Measurements from ENCODE around the gene ISG15.
A peak's percentile ranks its signal among the peaks of the same experiment; 100 is the strongest.

Gene ISG15

DNA sequence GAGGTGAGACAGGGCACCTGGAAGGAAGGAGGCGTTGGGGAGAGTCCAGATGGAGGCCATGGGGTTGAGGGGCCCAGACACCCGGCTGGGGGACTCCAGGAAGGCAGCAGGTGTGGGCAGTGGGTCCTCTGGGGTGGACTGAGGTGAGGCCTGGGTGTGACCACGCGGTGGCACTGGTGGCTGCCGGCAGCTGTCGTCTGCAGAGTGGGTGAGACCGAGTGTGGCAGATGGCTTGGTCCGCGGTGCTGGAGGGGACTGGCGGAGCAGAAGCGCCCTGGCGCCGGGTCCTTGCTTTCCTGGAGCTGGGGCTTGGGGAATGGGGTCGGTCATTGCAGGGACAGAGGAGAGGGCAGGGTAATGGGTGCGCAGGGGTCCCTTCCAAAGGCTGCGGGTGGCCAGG is 19.1 kb downstream of the ISG15 start:
- no peak for DNase-seq (ENCODE audit: low read depth, low spot score)
- TF ChIP-seq POLR2AphosphoS5 (IDR thresholded peaks at IDR 0.05; ENCODE audit: borderline replicate concordance, low read depth, low read length) (no peak), FOXP2 (optimal IDR thresholded peaks at IDR 0.05; ENCODE audit: control extremely low read depth, extremely low read length, insufficient read depth) (no peak), EZH2 (IDR thresholded peaks at IDR 0.05) (no peak)
- Histone ChIP-seq H3K9ac (ENCODE audit: insufficient read length) (no peak overlapping the region), H3K36me3 (ENCODE audit: insufficient read depth, low read length) (peaks cover 4% of the 10 kb centered on the region; the same call in 1 of the 2 replicates), H3K27ac (0 out of 2 replicates have a peak overlapping the region, but pooled peaks have one; percentile 50), H3K9me3 (ENCODE audit: low read depth, low read length) (no peaks in the 10 kb centered on the region), H3K4me3 (peak overlapping the region; percentile 75)

DNA sequence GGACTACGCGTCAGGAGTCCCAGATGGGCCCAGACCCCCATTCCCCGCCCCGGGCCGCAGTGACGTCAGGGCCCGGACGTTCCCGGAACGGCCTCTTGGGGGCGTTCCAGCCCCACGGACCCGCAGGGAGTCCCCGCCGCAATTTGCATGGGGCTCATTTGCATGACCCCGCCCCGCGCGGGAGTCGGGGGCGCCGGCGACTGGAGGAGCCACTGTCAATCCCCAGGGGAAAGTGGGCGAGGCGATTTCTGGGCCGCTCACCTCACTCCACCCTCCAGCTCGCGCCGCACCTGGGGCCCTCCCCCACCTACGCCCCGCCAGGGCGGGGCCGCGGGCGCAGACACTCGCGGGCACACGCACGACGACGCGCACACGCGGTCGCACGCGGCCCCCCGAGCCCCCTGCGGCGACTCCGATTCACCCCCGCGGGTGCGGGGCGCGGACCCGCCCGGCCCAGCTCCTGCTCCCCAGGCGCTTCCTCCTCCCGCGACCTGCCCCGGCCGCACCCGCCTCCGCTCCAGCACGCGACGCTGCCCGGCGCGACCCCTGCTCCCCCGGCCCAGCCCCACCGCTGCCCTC is 19.8 kb downstream of the ISG15 start:
- Histone ChIP-seq H3K27ac (no peak overlapping the region), H3K4me3 (peak overlapping the region; percentile 75), H3K9ac (ENCODE audit: insufficient read length) (no peak overlapping the region), H3K9me3 (ENCODE audit: low read depth, low read length) (no peaks in the 10 kb centered on the region), H3K36me3 (ENCODE audit: insufficient read depth, low read length) (peaks cover 4% of the 10 kb centered on the region; the same call in 1 of the 2 replicates)
- TF ChIP-seq POLR2AphosphoS5 (IDR thresholded peaks at IDR 0.05; ENCODE audit: borderline replicate concordance, low read depth, low read length): peak; percentile 24; the same call in 1 of the 2 replicates
- TF ChIP-seq EZH2 (IDR thresholded peaks at IDR 0.05): no peak
- no peak for DNase-seq (ENCODE audit: low read depth, low spot score)

DNA sequence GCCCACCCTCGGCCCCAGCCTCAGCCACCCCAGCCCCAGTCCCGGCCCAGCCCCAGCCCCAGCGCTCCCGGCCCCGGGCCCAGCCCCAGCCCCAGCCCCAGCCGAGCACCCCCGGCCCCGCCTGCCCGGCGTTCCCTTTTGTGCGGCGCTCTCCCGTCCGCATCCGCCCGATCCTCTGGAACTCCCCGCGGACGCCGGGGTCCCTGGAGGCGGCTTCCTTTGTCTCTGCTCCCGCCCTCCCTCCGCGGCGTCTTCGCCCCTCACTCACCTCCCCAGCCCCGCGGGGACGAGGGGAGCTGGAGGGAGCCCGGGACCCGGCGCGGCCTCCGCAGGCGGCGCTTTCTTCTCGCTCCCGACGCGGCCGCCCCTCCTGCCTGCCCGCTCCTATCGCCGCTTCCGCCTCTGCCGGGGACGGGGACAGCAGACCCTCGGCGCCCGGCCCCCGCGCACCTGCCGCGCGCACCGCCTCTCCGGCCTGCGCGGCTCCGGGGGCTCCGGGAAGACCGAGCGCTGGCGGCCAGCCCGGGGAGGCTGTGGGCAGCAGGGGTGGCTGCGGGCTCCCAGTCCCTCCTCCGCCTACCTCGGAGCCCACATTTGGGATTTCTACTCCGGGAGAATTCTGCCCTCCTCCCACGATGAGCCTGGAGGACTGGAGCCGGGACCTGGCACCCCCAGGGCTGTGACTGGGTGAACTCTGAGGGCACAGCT is 20.6 kb downstream of the ISG15 start:
- Histone ChIP-seq H3K36me3 (ENCODE audit: insufficient read depth, low read length) (peaks cover 4% of the 10 kb centered on the region; the same call in 1 of the 2 replicates), H3K4me3 (no peak overlapping the region), H3K9ac (ENCODE audit: insufficient read length) (no peak overlapping the region), H3K9me3 (ENCODE audit: low read depth, low read length) (no peaks in the 10 kb centered on the region), H3K27ac (no peak overlapping the region)
- no peak for DNase-seq (ENCODE audit: low read depth, low spot score)
- no peak for TF ChIP-seq POLR2AphosphoS5 (IDR thresholded peaks at IDR 0.05; ENCODE audit: borderline replicate concordance, low read depth, low read length)
- TF ChIP-seq EZH2 (IDR thresholded peaks at IDR 0.05): no peak
- TF ChIP-seq FOXP2 (optimal IDR thresholded peaks at IDR 0.05; ENCODE audit: control extremely low read depth, extremely low read length, insufficient read depth): no peak

DNA sequence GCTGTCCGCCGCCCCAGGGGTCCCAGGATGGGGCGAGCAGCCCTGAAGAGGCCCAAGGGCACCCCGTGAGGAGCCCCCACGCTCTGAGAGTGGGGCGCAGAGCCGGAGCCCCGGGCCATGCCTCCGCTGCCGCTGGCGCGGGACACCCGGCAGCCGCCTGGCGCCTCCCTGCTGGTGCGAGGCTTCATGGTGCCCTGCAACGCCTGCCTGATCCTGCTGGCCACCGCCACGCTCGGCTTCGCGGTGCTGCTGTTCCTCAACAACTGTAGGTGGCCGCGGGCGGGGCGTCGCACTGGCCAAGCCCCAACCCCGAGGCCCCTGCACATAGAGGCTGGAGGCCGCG is 21.1 kb downstream of the ISG15 start:
- TF ChIP-seq EZH2 (IDR thresholded peaks at IDR 0.05) (no peak), FOXP2 (optimal IDR thresholded peaks at IDR 0.05; ENCODE audit: control extremely low read depth, extremely low read length, insufficient read depth) (no peak), POLR2AphosphoS5 (IDR thresholded peaks at IDR 0.05; ENCODE audit: borderline replicate concordance, low read depth, low read length) (no peak)
- Histone ChIP-seq H3K36me3 (ENCODE audit: insufficient read depth, low read length) (peaks cover 4% of the 10 kb centered on the region; the same call in 1 of the 2 replicates), H3K9me3 (ENCODE audit: low read depth, low read length) (no peaks in the 10 kb centered on the region), H3K9ac (ENCODE audit: insufficient read length) (no peak overlapping the region), H3K4me3 (no peak overlapping the region), H3K27ac (no peak overlapping the region)
- no peak for DNase-seq (ENCODE audit: low read depth, low spot score)

DNA sequence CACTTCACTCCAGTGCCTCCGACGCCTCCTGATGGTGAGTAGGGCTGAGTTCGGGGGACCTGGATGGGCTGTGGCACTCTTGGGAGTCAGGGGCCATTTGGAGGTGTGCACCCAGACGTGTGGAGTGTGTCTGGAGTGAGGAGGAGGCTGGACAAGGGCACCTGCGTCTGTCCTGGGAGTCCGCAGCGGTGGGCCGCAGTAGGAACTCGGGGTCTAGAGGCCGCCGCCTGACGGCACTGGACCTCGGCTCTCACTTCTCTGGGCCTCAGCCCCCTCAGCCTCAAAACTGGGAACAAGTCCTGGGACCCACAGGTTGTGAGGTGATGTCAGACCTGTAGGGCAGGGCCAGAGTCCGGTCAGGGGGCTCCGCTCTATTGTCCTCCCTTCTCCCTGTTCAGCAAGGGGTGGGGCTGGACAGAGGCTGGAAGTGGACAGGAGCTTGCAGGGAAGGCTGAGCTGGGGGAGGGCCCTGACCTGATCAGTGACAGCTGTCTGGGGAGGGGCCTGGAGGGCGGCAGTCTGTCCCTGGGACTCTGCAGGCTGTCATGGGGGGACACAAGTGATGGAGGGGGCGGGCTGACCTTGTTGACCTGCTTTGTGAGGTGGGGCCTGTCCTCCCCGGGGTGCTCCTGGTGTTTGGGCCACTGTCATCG is 22.1 kb downstream of the ISG15 start:
- DNase-seq (ENCODE audit: low read depth, low spot score): no peak
- Histone ChIP-seq H3K27ac (no peak overlapping the region), H3K4me3 (no peak overlapping the region), H3K9ac (ENCODE audit: insufficient read length) (no peak overlapping the region), H3K9me3 (ENCODE audit: low read depth, low read length) (no peaks in the 10 kb centered on the region), H3K36me3 (ENCODE audit: insufficient read depth, low read length) (peaks cover 4% of the 10 kb centered on the region; the same call in 1 of the 2 replicates)
- TF ChIP-seq POLR2AphosphoS5 (IDR thresholded peaks at IDR 0.05; ENCODE audit: borderline replicate concordance, low read depth, low read length) (no peak), EZH2 (IDR thresholded peaks at IDR 0.05) (no peak), FOXP2 (optimal IDR thresholded peaks at IDR 0.05; ENCODE audit: control extremely low read depth, extremely low read length, insufficient read depth) (no peak)

DNA sequence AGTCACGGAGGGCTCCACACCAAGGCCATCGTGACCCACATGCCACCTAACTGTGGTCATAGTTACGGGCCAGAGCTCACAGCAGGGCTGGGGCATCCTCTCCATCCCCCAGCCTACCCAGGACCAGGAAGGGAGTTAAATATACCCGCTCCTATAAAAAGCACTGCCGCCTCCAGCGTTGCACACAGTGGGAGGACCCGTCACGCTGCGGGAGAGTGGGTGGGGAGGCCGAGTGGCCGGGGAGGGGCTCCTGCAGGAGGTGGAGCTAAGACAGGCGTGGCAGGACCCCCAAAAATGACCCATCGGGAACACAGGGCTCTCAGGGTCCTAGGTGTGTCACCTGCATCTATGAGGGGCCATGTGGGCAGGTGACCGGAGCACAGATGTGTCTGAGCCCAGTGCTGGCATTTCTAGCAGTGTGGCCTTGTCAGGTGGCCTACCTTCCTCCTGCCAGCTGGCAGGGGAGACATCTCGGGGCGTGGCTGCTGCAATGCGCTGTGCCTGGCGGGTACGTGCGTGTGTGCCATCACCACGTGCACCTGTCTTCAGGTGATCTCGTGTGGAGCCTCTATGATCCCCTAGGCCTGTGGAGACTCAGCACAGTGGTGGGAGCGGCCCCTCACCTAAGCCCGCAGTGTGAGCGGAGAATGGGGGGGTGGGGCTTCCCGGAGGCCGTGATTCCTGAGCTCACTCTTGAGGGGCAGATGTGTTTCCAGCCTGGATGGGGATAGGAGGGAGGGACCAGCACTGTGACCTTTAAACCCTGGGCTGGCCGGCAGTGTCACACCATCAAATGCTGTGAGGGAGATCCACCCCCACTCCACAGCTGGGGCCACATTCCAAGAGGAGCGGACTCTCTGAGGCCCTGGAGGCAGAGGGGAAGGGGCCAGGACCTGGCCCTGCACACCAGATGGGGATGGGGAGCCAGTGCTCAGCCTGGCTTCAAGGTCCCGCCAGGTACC is 24.4 kb downstream of the ISG15 start:
- TF ChIP-seq EZH2 (IDR thresholded peaks at IDR 0.05) (no peak), FOXP2 (optimal IDR thresholded peaks at IDR 0.05; ENCODE audit: control extremely low read depth, extremely low read length, insufficient read depth) (no peak), POLR2AphosphoS5 (IDR thresholded peaks at IDR 0.05; ENCODE audit: borderline replicate concordance, low read depth, low read length) (no peak)
- no peak for DNase-seq (ENCODE audit: low read depth, low spot score)
- H3K9me3 ChIP-seq (ENCODE audit: low read depth, low read length): no peaks in the 10 kb centered on the region
- no peak overlapping the region for H3K9ac ChIP-seq (ENCODE audit: insufficient read length)
- no peak overlapping the region for H3K4me3 ChIP-seq
- peaks cover 4% of the 10 kb centered on the region; the same call in 1 of the 2 replicates for H3K36me3 ChIP-seq (ENCODE audit: insufficient read depth, low read length)
- H3K27ac ChIP-seq: no peak overlapping the region

DNA sequence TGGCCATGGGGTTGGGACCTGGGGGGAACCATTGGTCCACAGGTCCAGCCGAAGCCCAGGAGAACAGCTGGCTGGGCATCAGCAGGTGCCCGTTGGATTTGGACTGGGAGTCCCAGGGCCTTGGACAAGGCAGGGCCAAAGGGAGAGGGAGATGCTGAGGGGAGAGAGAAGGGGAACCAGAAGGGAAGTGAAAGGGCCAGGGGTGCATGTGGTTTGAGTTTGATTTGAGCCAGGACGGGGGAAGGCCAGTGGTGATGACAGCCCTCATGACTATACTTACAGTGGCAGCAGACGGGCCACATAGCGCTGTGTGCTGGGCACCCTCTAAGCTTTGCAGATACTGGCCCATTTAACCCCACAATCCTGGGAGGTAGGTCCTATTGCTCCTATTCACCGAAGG is 25.4 kb downstream of the ISG15 start:
- no peak overlapping the region for H3K27ac ChIP-seq
- TF ChIP-seq EZH2 (IDR thresholded peaks at IDR 0.05): no peak
- TF ChIP-seq FOXP2 (optimal IDR thresholded peaks at IDR 0.05; ENCODE audit: control extremely low read depth, extremely low read length, insufficient read depth): no peak
- no peak for TF ChIP-seq POLR2AphosphoS5 (IDR thresholded peaks at IDR 0.05; ENCODE audit: borderline replicate concordance, low read depth, low read length)
- H3K4me3 ChIP-seq: no peak overlapping the region
- H3K9ac ChIP-seq (ENCODE audit: insufficient read length): no peak overlapping the region
- H3K9me3 ChIP-seq (ENCODE audit: low read depth, low read length): no peaks in the 10 kb centered on the region
- peaks cover 9% of the 10 kb centered on the region; the same call in 1 of the 2 replicates for H3K36me3 ChIP-seq (ENCODE audit: insufficient read depth, low read length)
- DNase-seq (ENCODE audit: low read depth, low spot score): no peak
